Liver (tissue), 3 donors: Measurements from ENCODE around the gene SWT1.
"Not testable (repeated sequence)": the region's sequence is repeated elsewhere in the genome, so short reads cannot be mapped to it uniquely, and the experiment has no call there.

Experiments
- EGR1 ChIP-seq, 2 donors: IDR thresholded peaks; 2 replicates each; pipeline ENCODE4 v1.6.1; 2016 to 2018; ENCODE audit warnings: antibody characterized with exemption in 2 of 2, low read depth in 2 of 2
- FOXA1 ChIP-seq: IDR thresholded peaks from 2 replicates; pipeline ENCODE4 v1.6.1; 2016; ENCODE audit warnings: antibody characterized with exemption
- GABPA ChIP-seq, 2 donors: IDR thresholded peaks in 1 of 2; conservative IDR thresholded peaks in 1 of 2; 2 replicates each; pipeline ENCODE4 v1.6.1; 2016; ENCODE audit warnings: antibody characterized with exemption in 2 of 2, mild to moderate bottlenecking in 1 of 2, moderate library complexity in 1 of 2
- JUND ChIP-seq, 2 donors: IDR thresholded peaks; 2 replicates each; pipeline ENCODE4 v1.6.1; 2016; ENCODE audit warnings: antibody characterized with exemption in 2 of 2
- RAD21 ChIP-seq, 2 donors: IDR thresholded peaks; 2 replicates each; pipeline ENCODE4 v1.6.1; 2016; ENCODE audit warnings: antibody characterized with exemption in 2 of 2, mild to moderate bottlenecking in 2 of 2
- SP1 ChIP-seq: IDR thresholded peaks from 2 replicates; pipeline ENCODE4 v1.6.1; 2018; ENCODE audit warnings: antibody characterized with exemption, mild to moderate bottlenecking
- TAF1 ChIP-seq: conservative IDR thresholded peaks from 2 replicates; pipeline ENCODE4 v1.6.1; 2016; ENCODE audit warnings: antibody characterized with exemption, mild to moderate bottlenecking
- TF ChIP-seq, protein P1 (sequence below): fragments of 150-350 bp; IDR thresholded peaks from 2 replicates; pipeline ENCODE4 v1.5.1; 2017; ENCODE audit warnings: improper control_type of control experiment, low read depth, low read length; ENCODE audit not compliant: missing input control
- TF ChIP-seq, protein P2 (sequence below): IDR thresholded peaks from 2 replicates; pipeline ENCODE4 v1.6.1; 2016; ENCODE audit warnings: antibody characterized with exemption
- TF ChIP-seq, protein P3 (sequence below): IDR thresholded peaks from 2 replicates; pipeline ENCODE4 v1.6.1; 2016; ENCODE audit warnings: antibody characterized with exemption
- TF ChIP-seq, protein P4 (sequence below): IDR thresholded peaks from 2 replicates; pipeline ENCODE4 v1.6.1; 2016; ENCODE audit warnings: antibody characterized with exemption
- donor health status: healthy.
- donor health status: healthy.

DNA sequence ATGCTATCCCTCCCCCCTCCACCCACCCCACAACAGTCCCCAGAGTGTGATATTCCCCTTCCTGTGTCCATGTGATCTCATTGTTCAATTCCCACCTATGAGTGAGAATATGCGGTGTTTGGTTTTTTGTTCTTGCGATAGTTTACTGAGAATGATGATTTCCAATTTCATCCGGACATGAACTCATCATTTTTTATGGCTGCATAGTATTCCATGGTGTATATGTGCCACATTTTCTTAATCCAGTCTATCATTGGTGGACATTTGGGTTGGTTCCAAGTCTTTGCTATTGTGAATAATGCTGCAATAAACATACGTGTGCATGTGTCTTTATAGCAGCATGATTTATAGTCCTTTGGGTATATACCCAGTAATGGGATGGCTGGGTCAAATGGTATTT, 95.0 kb downstream of the SWT1 start:
- TF ChIP-seq, protein P1, sequence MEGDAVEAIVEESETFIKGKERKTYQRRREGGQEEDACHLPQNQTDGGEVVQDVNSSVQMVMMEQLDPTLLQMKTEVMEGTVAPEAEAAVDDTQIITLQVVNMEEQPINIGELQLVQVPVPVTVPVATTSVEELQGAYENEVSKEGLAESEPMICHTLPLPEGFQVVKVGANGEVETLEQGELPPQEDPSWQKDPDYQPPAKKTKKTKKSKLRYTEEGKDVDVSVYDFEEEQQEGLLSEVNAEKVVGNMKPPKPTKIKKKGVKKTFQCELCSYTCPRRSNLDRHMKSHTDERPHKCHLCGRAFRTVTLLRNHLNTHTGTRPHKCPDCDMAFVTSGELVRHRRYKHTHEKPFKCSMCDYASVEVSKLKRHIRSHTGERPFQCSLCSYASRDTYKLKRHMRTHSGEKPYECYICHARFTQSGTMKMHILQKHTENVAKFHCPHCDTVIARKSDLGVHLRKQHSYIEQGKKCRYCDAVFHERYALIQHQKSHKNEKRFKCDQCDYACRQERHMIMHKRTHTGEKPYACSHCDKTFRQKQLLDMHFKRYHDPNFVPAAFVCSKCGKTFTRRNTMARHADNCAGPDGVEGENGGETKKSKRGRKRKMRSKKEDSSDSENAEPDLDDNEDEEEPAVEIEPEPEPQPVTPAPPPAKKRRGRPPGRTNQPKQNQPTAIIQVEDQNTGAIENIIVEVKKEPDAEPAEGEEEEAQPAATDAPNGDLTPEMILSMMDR, result not testable (repeated sequence)
- not testable (repeated sequence) for TF ChIP-seq EGR1 (IDR thresholded peaks at IDR 0.05; ENCODE audit: low read depth in 2 of 2); TAF1; FOXA1; JUND (IDR thresholded peaks at IDR 0.05); GABPA (IDR thresholded peaks at IDR 0.05 in 1 of 2, conservative IDR thresholded peaks at IDR 0.05 in 1 of 2); RAD21 (IDR thresholded peaks at IDR 0.05); SP1
- TF ChIP-seq, protein P2, sequence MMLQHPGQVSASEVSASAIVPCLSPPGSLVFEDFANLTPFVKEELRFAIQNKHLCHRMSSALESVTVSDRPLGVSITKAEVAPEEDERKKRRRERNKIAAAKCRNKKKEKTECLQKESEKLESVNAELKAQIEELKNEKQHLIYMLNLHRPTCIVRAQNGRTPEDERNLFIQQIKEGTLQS, result not testable (repeated sequence)
- TF ChIP-seq, protein P3, sequence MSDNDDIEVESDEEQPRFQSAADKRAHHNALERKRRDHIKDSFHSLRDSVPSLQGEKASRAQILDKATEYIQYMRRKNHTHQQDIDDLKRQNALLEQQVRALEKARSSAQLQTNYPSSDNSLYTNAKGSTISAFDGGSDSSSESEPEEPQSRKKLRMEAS, result not testable (repeated sequence)
- TF ChIP-seq, protein P4, sequence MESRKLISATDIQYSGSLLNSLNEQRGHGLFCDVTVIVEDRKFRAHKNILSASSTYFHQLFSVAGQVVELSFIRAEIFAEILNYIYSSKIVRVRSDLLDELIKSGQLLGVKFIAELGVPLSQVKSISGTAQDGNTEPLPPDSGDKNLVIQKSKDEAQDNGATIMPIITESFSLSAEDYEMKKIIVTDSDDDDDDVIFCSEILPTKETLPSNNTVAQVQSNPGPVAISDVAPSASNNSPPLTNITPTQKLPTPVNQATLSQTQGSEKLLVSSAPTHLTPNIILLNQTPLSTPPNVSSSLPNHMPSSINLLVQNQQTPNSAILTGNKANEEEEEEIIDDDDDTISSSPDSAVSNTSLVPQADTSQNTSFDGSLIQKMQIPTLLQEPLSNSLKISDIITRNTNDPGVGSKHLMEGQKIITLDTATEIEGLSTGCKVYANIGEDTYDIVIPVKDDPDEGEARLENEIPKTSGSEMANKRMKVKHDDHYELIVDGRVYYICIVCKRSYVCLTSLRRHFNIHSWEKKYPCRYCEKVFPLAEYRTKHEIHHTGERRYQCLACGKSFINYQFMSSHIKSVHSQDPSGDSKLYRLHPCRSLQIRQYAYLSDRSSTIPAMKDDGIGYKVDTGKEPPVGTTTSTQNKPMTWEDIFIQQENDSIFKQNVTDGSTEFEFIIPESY, result not testable (repeated sequence)
